ENCODE measurements around the gene PECR. TPM values are rescaled to one million over a fixed set of nuclear protein-coding genes. Genes with fewer than 3 reads are reported as not detected.
"Not testable (repeated sequence)": the region's sequence is repeated elsewhere in the genome, so short reads cannot be mapped to it uniquely, and the experiment has no call there.

Gene PECR
- total RNA-seq, 2 donors from 2014 or later, result 20.2 to 26.6 TPM

- no peak for ATAC-seq
- intact Hi-C loops (cut with DNase I, micrococcal nuclease), result no loop called here
- no peak for DNase-seq
These were observed 26.8 kb upstream of the PECR start for GRCh38 chr2:216108310-216108966.

DNA sequence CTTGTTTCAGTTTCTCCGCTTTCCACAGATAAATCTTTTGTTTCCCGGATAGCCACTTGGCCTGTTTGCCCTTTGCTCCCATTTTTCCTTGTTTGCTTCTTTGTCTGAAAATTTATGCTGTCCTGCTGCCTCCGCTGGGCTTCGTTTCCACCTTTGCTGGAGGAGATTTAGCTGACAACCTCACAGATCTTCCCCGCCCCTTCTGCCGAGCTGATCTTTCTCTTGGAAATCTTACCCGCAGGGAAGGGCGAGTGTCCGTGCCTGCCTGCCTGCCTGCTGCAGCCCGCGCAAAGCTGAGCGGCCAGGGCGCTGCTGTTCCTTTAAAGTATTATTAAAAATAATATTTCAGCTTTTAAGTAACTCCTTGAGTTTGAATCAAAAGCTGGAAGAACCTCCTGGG, 26.2 kb upstream of the PECR start:
- ATAC-seq, result no peak
- no peak for DNase-seq
- intact Hi-C loops (cut with DNase I, micrococcal nuclease), result no loop called here

DNA sequence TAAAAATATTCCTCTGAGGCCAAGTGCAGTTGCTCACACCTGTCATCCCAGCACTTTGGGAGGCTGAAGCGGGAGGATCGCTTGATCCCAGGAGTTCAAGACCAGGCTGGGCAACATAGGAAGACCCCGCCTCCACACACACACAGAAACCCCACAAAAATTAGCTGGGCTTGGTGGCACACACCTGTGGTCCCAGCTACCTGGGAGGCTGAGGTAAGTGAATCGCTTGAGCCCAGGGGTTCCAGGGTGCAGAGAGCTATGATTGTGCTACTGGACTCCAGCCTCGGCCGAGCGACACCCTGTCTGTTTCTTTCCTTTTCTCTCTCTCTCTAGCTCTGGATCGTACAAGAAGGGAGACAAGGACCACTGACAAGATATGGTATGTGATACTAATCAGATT, 25.7 kb upstream of the PECR start:
- ATAC-seq (no peak), DNase-seq (no peak)
- intact Hi-C loops (cut with DNase I, micrococcal nuclease), result no loop called here

- DNase-seq (no peak), ATAC-seq (no peak)
- intact Hi-C loops (cut with DNase I, micrococcal nuclease), result no loop called here
These were observed 23.1 kb upstream of the PECR start for GRCh38 chr2:216104691-216105090.

DNA sequence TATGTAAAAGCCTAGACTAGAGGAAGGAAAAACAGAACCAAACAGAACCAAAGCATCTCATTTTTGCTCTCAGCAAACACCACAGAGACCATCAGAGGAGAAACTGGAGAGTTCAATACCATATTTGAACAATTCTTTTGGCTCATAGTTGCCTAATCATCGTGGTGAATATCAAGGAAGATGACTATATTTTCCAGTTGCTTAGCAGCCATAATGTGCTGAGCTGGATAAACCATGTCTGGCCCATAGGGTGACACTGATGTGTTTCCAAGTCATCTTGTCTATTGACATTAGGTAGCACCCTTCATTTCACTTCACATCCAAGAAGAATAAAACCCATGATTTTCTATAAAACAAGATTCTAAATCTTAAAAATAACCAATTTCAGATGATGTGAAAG, 21.6 kb upstream of the PECR start:
- ATAC-seq, result no peak
- intact Hi-C loops (cut with DNase I, micrococcal nuclease), result no loop called here
- DNase-seq, result no peak

DNA sequence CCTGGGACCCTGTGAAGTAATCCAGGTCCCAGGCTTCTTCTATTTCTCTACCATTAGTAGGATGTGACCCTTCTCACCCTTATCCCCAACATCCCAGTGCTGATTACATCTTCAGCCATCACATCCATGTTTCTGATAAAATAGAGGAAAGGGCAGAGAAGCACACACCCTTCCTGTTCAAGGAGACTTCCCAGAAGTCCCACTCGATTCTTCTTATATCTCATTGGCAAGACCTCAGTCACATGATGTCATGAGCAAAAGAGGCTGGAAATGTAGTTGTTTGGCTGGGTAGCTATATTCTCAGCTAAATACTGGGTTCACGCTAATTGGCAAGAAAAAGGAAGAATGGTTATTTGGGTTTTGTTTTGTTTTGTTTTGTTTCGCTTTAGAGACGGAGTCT, 19.5 kb upstream of the PECR start:
- no peak for DNase-seq
- intact Hi-C loops (cut with DNase I, micrococcal nuclease), result no loop called here
- no peak for ATAC-seq

DNA sequence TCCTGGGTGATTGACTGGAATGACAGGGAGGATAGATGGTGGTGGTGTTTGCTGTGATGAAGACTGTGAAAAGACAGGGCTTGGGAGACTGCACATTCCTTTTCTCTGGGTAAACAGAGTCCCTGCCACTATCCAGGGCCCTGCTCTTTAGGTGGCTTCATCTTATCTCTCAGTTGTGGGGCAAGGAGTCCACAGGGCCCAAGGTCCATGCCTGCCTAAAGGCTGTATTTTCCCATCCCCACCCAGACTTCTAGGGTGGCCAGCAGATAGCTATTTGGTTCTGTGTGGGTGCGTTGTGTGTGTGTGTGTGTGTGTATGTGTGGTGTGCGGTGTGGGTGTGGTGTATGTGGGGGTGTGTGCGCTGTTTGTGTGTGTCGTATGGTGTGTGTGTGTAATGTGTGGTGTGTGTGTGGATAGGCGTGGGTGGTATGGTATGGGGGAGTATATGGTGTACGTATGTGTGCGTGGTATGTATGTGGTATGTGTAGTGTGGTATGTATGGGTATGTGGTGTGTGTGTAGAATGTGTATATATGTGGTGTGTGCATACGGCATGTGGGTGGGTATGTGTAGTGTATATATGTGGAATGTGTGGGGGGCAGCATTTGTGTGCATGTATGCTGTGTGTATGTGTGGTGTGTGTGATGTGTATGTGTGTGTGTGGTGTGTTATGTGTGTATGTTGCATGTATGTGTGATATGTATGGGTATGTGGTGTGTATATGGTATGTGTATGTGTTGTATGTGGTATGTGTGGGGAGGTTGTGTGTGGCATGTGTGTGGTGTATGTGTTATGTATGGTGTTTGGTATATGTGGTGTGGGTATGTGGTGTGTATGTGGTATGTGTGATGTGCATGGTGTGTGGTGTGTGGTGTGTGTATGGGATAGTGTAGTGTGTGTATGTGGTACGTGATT, 17.1 kb upstream of the PECR start:
- intact Hi-C loops (cut with DNase I, micrococcal nuclease), result no loop called here
- no peak for ATAC-seq
- DNase-seq, result no peak

GRCh38 chr2:216094701-216095100, 13.1 kb upstream of the PECR start:
- intact Hi-C loops (cut with DNase I, micrococcal nuclease), result no loop called here
- DNase-seq (no peak), ATAC-seq (no peak)

GRCh38 chr2:216092646-216093045, 11.0 kb upstream of the PECR start:
- DNase-seq, result no peak
- ATAC-seq, result no peak
- intact Hi-C loops (cut with DNase I, micrococcal nuclease), result no loop called here

DNA sequence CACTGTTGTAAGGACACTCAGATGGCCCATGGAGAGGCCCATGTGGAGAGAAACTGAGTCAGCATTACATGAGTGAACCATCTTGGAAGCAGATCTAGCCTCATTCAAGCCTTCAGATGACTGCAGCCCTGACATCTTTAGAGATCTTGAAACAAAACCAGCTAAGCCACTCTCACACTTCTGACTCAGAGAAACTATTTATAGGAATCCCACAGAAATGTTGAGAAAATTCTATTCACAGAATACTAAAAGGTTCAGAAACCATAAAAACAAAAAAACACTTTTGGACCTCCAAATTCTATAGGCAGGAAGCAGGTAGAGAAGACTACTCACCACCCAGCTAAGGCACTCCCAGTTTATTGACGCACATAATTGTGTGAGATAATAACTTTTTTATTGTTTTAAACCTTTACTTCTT, 8.8 kb upstream of the PECR start:
- DNase-seq, result no peak
- intact Hi-C loops (cut with DNase I, micrococcal nuclease), result no loop called here
- peak; percentile 79 for ATAC-seq

DNA sequence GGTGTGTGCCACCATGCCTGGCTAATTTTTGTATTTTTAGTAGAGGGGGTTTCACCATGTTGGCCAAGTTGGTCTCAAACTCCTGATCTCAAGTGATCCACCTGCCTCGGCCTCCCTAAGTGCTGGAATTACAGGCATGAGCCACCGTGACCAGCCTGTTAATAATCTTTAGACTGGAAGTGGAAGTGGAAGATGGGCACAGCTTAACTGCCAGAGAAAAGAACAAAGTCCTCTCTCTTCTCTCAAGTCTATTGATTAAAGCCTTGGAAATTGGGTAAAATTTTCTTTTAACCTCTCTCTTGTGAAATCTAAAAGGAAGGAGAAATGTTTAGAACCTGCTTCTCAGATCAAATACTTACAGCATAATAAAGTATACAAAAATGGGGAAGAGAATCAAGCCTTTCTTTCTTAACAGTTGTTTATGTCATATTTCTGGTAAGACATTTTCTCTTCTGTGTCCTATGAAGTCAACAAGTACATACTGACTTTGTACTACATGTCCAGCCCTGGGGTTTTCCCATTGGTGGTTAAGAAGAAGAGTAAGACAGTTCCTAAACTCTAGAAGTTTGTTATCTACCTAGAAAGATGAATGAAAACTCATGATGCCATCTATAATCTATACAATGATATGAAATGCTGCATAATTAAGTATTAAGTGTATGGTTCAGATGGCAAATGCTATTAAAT, 4.7 kb upstream of the PECR start:
- ATAC-seq, result no peak
- DNase-seq, result no peak
- intact Hi-C loops (cut with DNase I, micrococcal nuclease), result no loop called here

DNA sequence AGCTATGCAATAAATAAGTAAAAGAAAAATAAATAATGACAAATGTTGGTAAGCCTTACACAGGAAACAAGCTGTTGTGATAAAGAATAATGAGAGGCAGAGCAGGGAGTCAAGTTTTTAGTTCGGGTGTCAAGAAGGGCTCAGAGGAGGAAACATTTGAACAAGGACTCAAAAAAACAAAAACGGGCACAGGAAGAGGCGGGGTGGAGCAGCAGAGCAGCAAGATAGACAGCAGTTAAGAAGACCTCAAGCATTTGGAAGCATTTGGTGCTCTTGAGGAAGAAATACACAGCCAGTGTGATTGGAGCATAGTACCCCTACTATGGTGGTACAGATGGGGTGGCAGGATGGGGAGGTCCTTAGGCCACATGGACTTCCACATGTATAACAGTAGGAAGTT, 2.9 kb upstream of the PECR start:
- ATAC-seq (no peak), DNase-seq (no peak)
- intact Hi-C loops (cut with DNase I, micrococcal nuclease), result no loop called here

DNA sequence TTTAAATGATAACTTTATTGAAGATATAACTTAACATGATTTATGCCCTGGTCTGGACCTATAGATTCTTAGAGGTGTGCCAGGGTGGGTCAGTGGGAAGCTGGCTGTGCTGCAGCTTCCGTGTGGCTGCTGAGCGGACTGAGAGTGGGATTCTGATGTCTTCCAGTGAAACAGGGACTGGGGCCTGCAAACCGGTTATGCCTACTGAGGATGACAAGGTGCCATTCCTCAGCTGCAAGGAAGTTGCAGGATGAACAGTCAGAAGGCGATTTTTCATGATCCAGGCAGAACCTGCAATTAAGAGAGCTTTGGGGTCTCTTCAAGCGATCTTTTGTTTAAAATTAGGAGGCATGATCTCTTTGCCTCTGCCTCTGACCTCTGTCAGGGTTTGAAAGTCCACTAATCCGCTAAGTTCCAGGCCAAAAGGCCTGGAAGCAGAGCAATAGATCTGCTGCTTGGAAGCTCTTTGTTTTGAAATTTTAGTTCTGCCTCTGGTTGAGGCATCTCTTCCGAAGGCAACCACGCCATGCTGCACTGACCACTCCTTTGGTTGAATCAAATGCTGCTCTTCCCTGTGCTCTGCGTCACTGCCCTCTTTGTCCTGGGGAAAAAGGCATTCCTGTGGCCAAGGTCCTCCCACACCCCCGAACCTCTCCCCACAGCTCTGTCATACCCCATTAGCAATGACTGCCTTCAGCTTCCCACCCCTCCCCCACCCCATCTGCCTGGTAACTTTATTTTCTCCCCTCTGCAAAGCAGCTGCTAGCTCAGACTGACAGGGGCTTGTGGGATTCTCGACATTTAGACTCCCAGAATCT, 2.1 kb upstream of the PECR start:
- ATAC-seq (no peak), DNase-seq (no peak)
- intact Hi-C loops (cut with DNase I, micrococcal nuclease), result no loop called here

GRCh38 chr2:216082805-216083204, 1.2 kb upstream of the PECR start:
- ATAC-seq (no peak), DNase-seq (peak in 1 of 2 donors; percentile 27)
- intact Hi-C loops (cut with DNase I, micrococcal nuclease), result no loop called here

- no peak for DNase-seq
- intact Hi-C loops (cut with DNase I, micrococcal nuclease), result no loop called here
- no peak for ATAC-seq
These were observed 605 bp upstream of the PECR start for GRCh38 chr2:216082117-216082711.

DNA sequence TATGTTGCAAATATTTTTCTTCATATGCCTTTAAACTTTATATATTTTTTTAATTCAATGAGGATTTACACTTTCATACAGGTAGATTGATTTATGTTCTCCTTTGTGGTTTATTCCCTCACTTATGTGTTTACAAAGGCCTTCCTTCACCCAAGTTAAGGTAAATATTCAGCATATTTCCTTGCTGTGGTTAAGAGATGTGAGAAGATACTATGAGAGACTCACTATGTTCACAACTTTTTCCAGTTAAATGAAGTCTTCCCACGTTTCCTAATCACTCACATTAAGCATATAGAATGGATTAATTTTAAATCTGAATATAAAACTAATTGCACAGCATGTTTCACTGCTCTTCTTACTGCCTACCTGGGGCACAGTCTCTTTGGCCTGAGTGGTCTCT, 597 bp downstream of the PECR start:
- DNase-seq (no peak), ATAC-seq (no peak)
- intact Hi-C loops (cut with DNase I, micrococcal nuclease), result no loop called here

GRCh38 chr2:216080048-216080447, 1.6 kb downstream of the PECR start:
- intact Hi-C loops (cut with DNase I, micrococcal nuclease), result not testable (repeated sequence)

DNA sequence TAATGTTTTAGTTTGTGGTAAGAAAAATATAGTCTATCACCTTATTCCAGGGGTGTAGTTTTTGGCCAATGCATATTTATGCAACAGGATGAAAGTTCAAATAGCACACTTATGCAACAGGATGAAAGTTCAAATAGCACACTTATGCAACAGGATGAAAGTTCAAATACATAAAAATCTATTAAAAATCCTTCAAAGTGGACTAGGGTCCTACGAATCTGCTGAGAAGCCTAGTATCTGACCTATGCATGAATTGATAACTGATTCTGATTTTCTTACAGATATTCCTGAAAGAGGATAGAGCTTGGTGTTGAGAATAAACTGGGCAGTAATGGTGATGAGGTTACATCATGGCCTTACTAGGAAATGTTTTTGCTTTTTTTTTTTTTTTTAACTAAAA, 2.8 kb downstream of the PECR start:
- intact Hi-C loops (cut with DNase I, micrococcal nuclease), result no loop called here
- no peak for DNase-seq
- ATAC-seq, result no peak

More at GRCh38 chr2:216080048-216080447, 1.6 kb downstream of the PECR start:
- not testable (repeated sequence) for ATAC-seq, DNase-seq

All from left colon (tissue), 2 donors.